GM12878 (cell line): ENCODE data around the gene RNU2-63P. TPM values are rescaled to one million over a fixed set of nuclear protein-coding genes. Genes with fewer than 3 reads are reported as not detected.
"Not testable (repeated sequence)": the region's sequence is repeated elsewhere in the genome, so short reads cannot be mapped to it uniquely, and the experiment has no call there.

Experiments used
- ATAC-seq: fragments of 200-7000 bp; cut with Tn5 transposase; 3 replicates; pipeline ENCODE4 v1.9.1; 2020; ENCODE audit warnings: mild to moderate bottlenecking, moderate library complexity
- BruUV-seq: library from RNA; stranded (reverse); fragments of 400-500 nt; replicated peaks from 2 replicates; lab custom pipeline; 2021; lab: Mats Ljungman, UMichigan
- CTCF ChIA-PET: fragments of 300-600 bp; sonication (Branson Sonifier 250); formaldehyde crosslinking; extraction: SDS; loops from one replicate; lab custom pipeline; 2021; ENCODE audit warnings: inconsistent platforms; lab: Yijun Ruan, JAX
- POLR2A ChIA-PET: fragments of 350-600 bp; formaldehyde crosslinking; extraction: SDS; loops from one replicate; lab custom pipeline; 2021; ENCODE audit warnings: inconsistent platforms; lab: Charles Lee
- RAD21 ChIA-PET: fragments of 300-600 bp; sonication (Branson Sonifier 250); formaldehyde crosslinking; loops from one replicate; lab custom pipeline; 2023; ENCODE audit warnings: antibody characterized with exemption; ENCODE audit not compliant: unreplicated experiment; lab: Charles Lee
- SMC1A ChIA-PET: fragments of 300-600 bp; sonication (Branson Sonifier 250); formaldehyde crosslinking; loops from one replicate; lab custom pipeline; 2023; ENCODE audit not compliant: unreplicated experiment, uncharacterized antibody; lab: Charles Lee
- DNase-seq: peaks from one replicate; pipeline ENCODE4 v3.0.0-alpha.2; 2011; ENCODE audit warnings: low read depth, low spot score
- FAIRE-seq: peaks from 3 replicates; lab custom pipeline; 2011; peaks lifted over from hg19 to GRCh38; lab: Jason Lieb, UNC
- H2AFZ ChIP-seq: 2 replicates; pipeline ENCODE4 v1.6.0; 2011; ENCODE audit warnings: low read depth, low read length, control low read depth; ENCODE audit not compliant: control insufficient read depth
- H3K27ac ChIP-seq: 2 replicates; pipeline ENCODE4 v1.5.1; 2011; ENCODE audit warnings: control low read depth; ENCODE audit not compliant: control insufficient read depth, insufficient read depth
- H3K27me3 ChIP-seq, 2 experiments: replicated peaks in 1 of 2; 2 replicates each; pipeline versions ENCODE4 v1.6.0 to v1.6.1; 2011; ENCODE audit warnings: low read length in 1 of 2; ENCODE audit not compliant: control insufficient read depth in 2 of 2, insufficient read depth in 2 of 2
- H3K36me3 ChIP-seq, 2 experiments: 2 replicates each; pipeline ENCODE4 v1.5.1; 2011; ENCODE audit warnings: low read length in 1 of 2; ENCODE audit not compliant: control insufficient read depth in 2 of 2, insufficient read depth in 2 of 2
- H3K4me1 ChIP-seq: 2 replicates; pipeline ENCODE4 v1.6.1; 2011; ENCODE audit warnings: mild to moderate bottlenecking, low read length, moderate library complexity, mixed read lengths; ENCODE audit not compliant: control insufficient read depth, insufficient read depth
- H3K4me2 ChIP-seq: 2 replicates; pipeline ENCODE4 v1.6.0; 2011; ENCODE audit warnings: control low read depth; ENCODE audit not compliant: control insufficient read depth, insufficient read depth
- H3K4me3 ChIP-seq: fragments of 200-600 bp; sonication (generic); 2 replicates; pipeline ENCODE4 v1.5.1; 2016
- H3K79me2 ChIP-seq: 2 replicates; pipeline ENCODE4 v1.6.0; 2011; ENCODE audit warnings: low read length; ENCODE audit not compliant: control insufficient read depth, insufficient read depth
- H3K9ac ChIP-seq: 2 replicates; pipeline ENCODE4 v1.8.0; 2011; ENCODE audit warnings: low read length, control low read depth, mixed read lengths; ENCODE audit not compliant: control insufficient read depth, insufficient read depth
- H3K9me3 ChIP-seq: replicated peaks from 3 replicates; pipeline ENCODE4 v1.5.1; 2011; ENCODE audit warnings: mild to moderate bottlenecking, low read length; ENCODE audit not compliant: control insufficient read depth, insufficient read depth
- H4K20me1 ChIP-seq: 2 replicates; pipeline ENCODE4 v1.6.0; 2011; ENCODE audit not compliant: control insufficient read depth, insufficient read depth
- KDM1A ChIP-seq: fragments of 200-600 bp; sonication (generic); IDR thresholded peaks from 2 replicates; pipeline ENCODE4 v1.6.1; 2016; ENCODE audit warnings: borderline replicate concordance
- POLR2A ChIP-seq: IDR thresholded peaks from 2 replicates; pipeline ENCODE4 v1.6.1; 2011; ENCODE audit warnings: low read depth, mild to moderate bottlenecking, low read length
- ZZZ3 ChIP-seq: IDR thresholded peaks from 2 replicates; pipeline ENCODE4 v1.6.1; 2011; ENCODE audit warnings: low read depth; ENCODE audit not compliant: control insufficient read depth, insufficient read length
- WGBS: methylation state at CpG from one replicate; pipeline ENCODE4 v1.1.6; 2016; ENCODE audit warnings: low lambda C conversion rate; ENCODE audit not compliant: insufficient replicate concordance, insufficient coverage; ENCODE audit errors: missing lambda C conversion rate; 5-methylcytosine and 5-hydroxymethylcytosine counted together
- in situ Hi-C: fragments of 300-500 bp; cut with MboI; formaldehyde crosslinking; loops from 9 replicates; pipeline ENCODE4 v1.14.3; 2018; ENCODE audit warnings: mixed read lengths
- intact Hi-C: fragments of 100-400 bp; cut with micrococcal nuclease; formaldehyde crosslinking; loops from one replicate; pipeline ENCODE4 v1.14.2; 2022; ENCODE audit not compliant: unreplicated experiment
- polyA plus RNA-seq, 11 experiments: library from polyadenylated mRNA; depleted of rRNA in 4 of 11; unstranded in 6 of 11; stranded (reverse) in 5 of 11; fragments of >200 nt; fragmentation: Nextera tagmentation in 4 of 11; fragmentation: Illumina TruSeq in 1 of 11; extraction: Ambion mirVana in 4 of 11; extraction: Trizol in 1 of 11; gene quantifications; 1 replicate in 1 of 11; 2 replicates in 10 of 11; pipeline versions ENCODE4 v1.2.1 to v1.2.3, GENCODE V29; 2011 to 2016; ENCODE audit warnings: inconsistent platforms in 2 of 11, missing spikeins in 2 of 11, low read depth in 1 of 11
- total RNA-seq, 4 experiments: library from RNA; depleted of rRNA in 3 of 4; stranded (reverse); fragments of >200 nt in 3 of 4; fragmentation: Illumina TruSeq in 1 of 4; extraction: Trizol in 1 of 4; gene quantifications; 2 replicates each; pipeline versions ENCODE4 v1.2.1 to v1.2.3, GENCODE V29; 2013 to 2021

RNU2-63P gene
- total and polyA plus RNA-seq, 10 of the 15 experiments (the other 5 are each of a cell fraction or from before 2014, with no cell fraction given) = 10.7 to 117 (median 12.3) TPM; not detected in 5

DNA sequence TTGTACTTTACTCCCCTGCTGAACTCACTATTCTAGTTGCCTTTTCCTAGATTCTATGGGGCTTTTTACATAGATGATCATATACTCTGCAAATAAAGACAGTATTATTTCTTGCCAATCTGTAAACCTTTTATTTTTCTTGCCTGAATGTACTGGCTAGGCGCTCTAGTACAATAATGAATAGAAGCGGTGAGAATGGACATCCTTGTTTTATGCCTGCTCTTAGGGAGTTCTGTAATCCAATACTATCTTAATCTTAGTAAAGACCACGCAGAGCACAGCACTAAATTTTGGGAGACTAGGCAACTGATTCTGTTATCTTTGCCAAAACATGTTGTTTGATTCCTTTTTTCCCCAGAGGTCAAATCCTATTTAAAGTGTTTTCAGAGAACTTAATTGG, 32.2 kb upstream of the RNU2-63P start:
- H3K36me3 ChIP-seq = no peaks in the 10 kb centered on the region; a peak in 1 of 4 replicates
- no peaks in the 10 kb centered on the region for H4K20me1 ChIP-seq
- no TSS peak for BruUV-seq
- no peak for DNase-seq
- H3K4me2 ChIP-seq = no peak overlapping the region
- H2AFZ ChIP-seq = no peak overlapping the region
- ChIA-PET RAD21 (no interaction called here), CTCF (interaction anchor here (0.6 to 4.2 kb wide), 4 partner anchors 11 to 1821 kb away, joined by 3 to 22 read pairs (median 4); no protein-coding TSS in a partner anchor), SMC1A (interaction anchor here (1.0 kb wide), 1 partner anchor 9 kb away, joined by 3 read pairs; no protein-coding TSS in a partner anchor), POLR2A (interaction anchor here (0.6 kb wide), 1 partner anchor 551 kb away, joined by 8 read pairs; no protein-coding TSS in a partner anchor)
- no peaks in the 10 kb centered on the region for H3K27me3 ChIP-seq
- no peak for FAIRE-seq
- 96% methylated on average over 3 of the region's 3 CpGs for WGBS
- H3K9ac ChIP-seq = no peak overlapping the region
- H3K27ac ChIP-seq = no peak overlapping the region
- ATAC-seq = no peak
- no peaks in the 10 kb centered on the region for H3K4me1 ChIP-seq
- no peaks in the 10 kb centered on the region for H3K9me3 ChIP-seq
- intact Hi-C loops = no loop called here
- TF ChIP-seq ZZZ3 (no peak), KDM1A (no peak), POLR2A (no peak)
- in situ Hi-C loops = no loop called here
- no peak overlapping the region for H3K4me3 ChIP-seq
- peaks cover 5% of the 10 kb centered on the region for H3K79me2 ChIP-seq

- H4K20me1 ChIP-seq, H3K4me1 ChIP-seq, DNase-seq, FAIRE-seq, in situ Hi-C loops, H3K9me3 ChIP-seq, intact Hi-C loops, H3K4me3 ChIP-seq, H3K4me2 ChIP-seq, ATAC-seq, H3K27me3 ChIP-seq, H2AFZ ChIP-seq, H3K9ac ChIP-seq, H3K36me3 ChIP-seq, RAD21 ChIA-PET, H3K27ac ChIP-seq, BruUV-seq, H3K79me2 ChIP-seq: not testable (repeated sequence)
- SMC1A ChIA-PET = interaction anchor here (1.3 kb wide), 1 partner anchor 9 kb away, joined by 3 read pairs; no protein-coding TSS in a partner anchor
- WGBS = over 99% methylated on average over 6 of the region's 6 CpGs
- POLR2A ChIA-PET = interaction anchor here (0.5 kb wide), 1 partner anchor 17 kb away, joined by 6 read pairs; no protein-coding TSS in a partner anchor
- CTCF ChIA-PET = interaction anchor here (1.0 kb wide), 2 partner anchors 9 to 15 kb away, joined by 3 to 4 read pairs; no protein-coding TSS in a partner anchor
These were observed 29.2 kb upstream of the RNU2-63P start for GRCh38 chr2:88045561-88045960.
